AG04449 (cell line): Measurements from ENCODE around the gene TBC1D14.

Experiments used
- CTCF ChIA-PET: fragments of 350-600 bp; formaldehyde crosslinking; extraction: SDS; loops from one replicate; lab custom pipeline; 2021; ENCODE audit warnings: antibody characterized with exemption; lab: Yijun Ruan, JAX
- POLR2A ChIA-PET: fragments of 400-600, 350-600 bp; formaldehyde crosslinking; extraction: SDS; loops from one replicate; lab custom pipeline; 2020; ENCODE audit warnings: antibody characterized with exemption, inconsistent platforms; lab: Yijun Ruan, JAX
- DNase-seq: peaks from one replicate; pipeline ENCODE4 v3.0.0-alpha.2; 2010; ENCODE audit warnings: low read depth, low spot score
- H3K4me3 ChIP-seq: 2 replicates; pipeline ENCODE4 v1.5.1; 2011; ENCODE audit warnings: low read depth, mild to moderate bottlenecking, control low read depth, low read length
- TF ChIP-seq, protein P1 (sequence below): IDR thresholded peaks from one replicate; pipeline ENCODE4 v1.5.1; 2011; ENCODE audit warnings: mild to moderate bottlenecking, moderate library complexity, low read length, control low read depth, inconsistent platforms; ENCODE audit not compliant: insufficient read depth; ENCODE audit errors: missing control alignments

Gene TBC1D14

DNA sequence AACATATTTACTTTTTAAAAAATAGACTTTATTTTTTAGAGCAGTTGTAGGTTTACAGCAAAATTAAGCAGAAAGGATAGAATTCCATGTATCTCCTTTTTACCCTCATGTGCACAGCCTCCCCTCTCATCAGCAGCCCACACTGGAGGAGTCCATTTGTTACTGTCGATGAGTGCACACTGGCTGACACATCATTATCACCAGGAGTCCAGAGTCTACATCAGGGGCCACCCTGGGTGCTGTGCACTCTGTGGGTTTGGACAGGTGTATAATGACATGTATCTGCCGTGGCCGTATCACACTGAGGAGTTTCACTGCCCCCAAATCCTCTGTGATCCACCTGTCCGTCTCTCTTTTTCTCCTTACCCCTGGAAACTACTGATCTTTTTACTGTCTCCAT lies 26.3 kb downstream of the TBC1D14 start:
- CTCF ChIA-PET, result interaction anchor here (1.4 kb wide), 1 partner anchor 62 kb away, joined by 3 read pairs; no protein-coding TSS in a partner anchor
- no peak for DNase-seq
- TF ChIP-seq, protein P1, sequence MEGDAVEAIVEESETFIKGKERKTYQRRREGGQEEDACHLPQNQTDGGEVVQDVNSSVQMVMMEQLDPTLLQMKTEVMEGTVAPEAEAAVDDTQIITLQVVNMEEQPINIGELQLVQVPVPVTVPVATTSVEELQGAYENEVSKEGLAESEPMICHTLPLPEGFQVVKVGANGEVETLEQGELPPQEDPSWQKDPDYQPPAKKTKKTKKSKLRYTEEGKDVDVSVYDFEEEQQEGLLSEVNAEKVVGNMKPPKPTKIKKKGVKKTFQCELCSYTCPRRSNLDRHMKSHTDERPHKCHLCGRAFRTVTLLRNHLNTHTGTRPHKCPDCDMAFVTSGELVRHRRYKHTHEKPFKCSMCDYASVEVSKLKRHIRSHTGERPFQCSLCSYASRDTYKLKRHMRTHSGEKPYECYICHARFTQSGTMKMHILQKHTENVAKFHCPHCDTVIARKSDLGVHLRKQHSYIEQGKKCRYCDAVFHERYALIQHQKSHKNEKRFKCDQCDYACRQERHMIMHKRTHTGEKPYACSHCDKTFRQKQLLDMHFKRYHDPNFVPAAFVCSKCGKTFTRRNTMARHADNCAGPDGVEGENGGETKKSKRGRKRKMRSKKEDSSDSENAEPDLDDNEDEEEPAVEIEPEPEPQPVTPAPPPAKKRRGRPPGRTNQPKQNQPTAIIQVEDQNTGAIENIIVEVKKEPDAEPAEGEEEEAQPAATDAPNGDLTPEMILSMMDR, result no peak
- no peak overlapping the region for H3K4me3 ChIP-seq
- POLR2A ChIA-PET, result no interaction called here

GRCh38 chr4:6937201-6937600 lies 27.6 kb downstream of the TBC1D14 start:
- POLR2A ChIA-PET, result no interaction called here
- no peak for DNase-seq
- TF ChIP-seq, protein P1, result no peak
- no peak overlapping the region for H3K4me3 ChIP-seq
- CTCF ChIA-PET, result interaction anchor here (0.8 kb wide), 1 partner anchor 19 kb away, joined by 3 read pairs; no protein-coding TSS in a partner anchor

DNA sequence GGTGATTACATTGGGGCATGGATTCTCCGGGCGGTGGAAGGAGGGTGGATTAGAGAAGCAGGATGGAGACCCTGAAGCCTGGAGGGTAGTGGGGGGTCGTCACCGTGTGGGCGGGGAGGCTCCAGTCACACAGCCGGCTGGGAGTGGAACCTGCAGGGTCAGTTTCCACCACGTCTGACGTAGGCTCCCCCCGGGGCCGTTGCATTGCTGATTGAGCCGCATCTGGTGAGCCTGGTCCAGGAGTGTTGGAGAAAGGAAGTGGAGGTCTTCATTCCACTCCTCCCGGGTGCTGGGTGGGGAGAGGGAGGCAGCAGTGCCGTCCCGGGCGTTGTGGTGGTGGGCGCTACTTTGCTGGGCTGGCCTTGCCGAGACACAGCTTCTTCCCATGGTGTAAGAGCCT lies 28.1 kb downstream of the TBC1D14 start:
- TF ChIP-seq, protein P1, result no peak
- ChIA-PET CTCF (interaction anchor here (0.8 kb wide), 1 partner anchor 19 kb away, joined by 3 read pairs; no protein-coding TSS in a partner anchor), POLR2A (no interaction called here)
- no peak for DNase-seq
- H3K4me3 ChIP-seq, result no peak overlapping the region

DNA sequence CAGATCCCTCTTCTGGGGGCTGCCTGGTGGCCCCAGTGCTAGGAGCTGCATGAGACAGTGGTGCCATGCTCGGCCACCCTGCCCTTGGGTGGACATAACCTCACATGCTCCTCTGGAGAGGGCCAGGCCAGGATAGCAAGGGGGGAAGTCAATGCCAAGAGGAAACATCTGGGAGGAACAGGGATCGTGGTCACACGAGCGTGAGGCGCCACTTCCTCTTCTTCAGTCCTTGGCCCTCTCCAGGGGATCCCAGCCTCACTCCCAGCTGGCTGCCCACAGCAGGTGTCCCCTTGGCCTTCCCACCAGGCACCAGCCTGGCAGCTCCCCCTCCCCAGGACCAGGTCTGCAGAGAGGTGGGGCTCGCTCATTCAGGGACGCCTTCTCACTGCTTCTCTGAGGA lies 28.6 kb downstream of the TBC1D14 start:
- POLR2A ChIA-PET, result no interaction called here
- TF ChIP-seq, protein P1, result no peak
- DNase-seq, result no peak
- no peak overlapping the region for H3K4me3 ChIP-seq
- CTCF ChIA-PET, result interaction anchor here (0.8 kb wide), 1 partner anchor 20 kb away, joined by 3 read pairs; no protein-coding TSS in a partner anchor

DNA sequence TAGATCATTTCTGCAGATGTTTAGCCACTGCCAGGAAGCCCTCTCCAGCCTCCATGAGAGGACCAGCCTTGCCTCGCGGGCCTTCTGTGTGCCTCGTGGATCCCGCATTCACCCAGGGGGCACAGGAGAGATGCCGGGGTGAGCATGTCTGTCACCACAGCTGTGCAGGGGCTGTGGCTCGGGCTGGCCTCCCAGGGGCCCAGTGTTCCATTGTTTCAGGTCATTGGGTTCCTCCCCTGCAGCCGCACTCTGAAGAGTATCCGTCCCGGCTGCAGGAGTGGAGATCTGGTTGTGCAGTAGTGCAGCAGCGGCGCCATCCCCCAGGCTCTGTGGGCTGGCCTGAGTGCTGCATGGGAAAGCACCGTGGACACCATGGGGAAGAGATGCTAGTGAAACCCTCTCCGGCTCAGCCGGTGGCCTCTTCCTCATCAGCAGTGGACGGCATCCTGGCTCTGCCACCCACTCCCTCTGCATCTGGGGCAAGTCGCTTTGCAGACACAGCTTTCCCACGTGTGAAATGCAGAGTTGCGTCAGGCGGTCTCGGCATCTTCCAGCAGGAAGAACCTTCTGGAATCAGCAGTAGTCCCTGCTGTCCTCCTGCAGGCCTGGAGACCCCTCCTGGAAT lies 29.1 kb downstream of the TBC1D14 start:
- CTCF ChIA-PET, result interaction anchor here (0.9 kb wide), 1 partner anchor 46 kb away, joined by 3 read pairs; no protein-coding TSS in a partner anchor
- no peak for DNase-seq
- TF ChIP-seq, protein P1, result no peak
- POLR2A ChIA-PET, result no interaction called here
- no peak overlapping the region for H3K4me3 ChIP-seq

DNA sequence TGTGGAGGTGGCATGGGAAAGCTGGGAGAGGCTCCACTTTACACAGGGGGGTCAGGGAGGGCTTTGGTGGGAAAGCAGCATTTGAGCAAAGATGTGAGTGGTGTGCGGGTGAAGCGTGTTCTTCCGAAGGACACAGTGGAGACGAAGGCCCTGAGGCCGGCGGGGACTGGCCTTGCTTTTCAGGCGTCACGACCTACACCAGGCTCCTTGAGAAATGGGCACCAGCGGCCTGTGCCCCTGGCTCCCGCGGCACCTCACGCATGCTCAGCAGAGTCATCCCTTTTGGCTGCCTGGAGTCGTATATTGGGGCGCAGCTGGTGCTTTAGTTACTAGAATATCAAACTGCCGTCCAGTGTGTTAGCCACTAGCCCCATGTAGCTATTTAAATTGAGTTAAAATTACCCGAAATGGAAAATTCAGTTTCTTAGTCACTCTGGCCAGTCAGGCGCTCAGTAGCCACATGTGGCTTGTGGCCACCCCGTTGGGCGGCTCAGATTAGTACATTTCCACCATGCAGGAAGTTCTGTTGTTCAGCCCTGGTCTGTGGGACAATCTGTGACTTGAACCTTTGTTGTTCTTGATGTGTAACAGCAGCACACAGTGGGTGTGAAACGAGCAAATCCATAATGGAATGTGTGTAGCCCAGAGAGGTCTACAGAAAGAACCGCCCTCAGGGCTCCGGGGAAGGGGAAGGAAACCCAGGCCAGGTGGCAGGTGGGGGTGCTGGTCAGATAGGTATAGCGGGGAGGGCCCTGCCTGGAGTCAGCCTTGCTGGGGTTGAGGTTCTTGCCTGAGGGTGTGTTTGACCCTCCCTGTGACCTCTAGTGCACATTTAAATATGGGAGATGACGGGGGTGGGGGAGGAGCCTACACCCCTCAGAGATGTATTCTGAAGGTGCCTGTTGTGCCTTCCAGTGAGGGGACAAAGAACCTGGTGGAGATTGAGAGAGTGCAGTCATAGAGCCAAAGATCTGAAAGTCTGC lies 30.4 kb downstream of the TBC1D14 start:
- CTCF ChIA-PET, result interaction anchor here (0.9 kb wide), 1 partner anchor 45 kb away, joined by 3 read pairs; no protein-coding TSS in a partner anchor
- no peak overlapping the region for H3K4me3 ChIP-seq
- TF ChIP-seq, protein P1, result no peak
- no peak for DNase-seq
- POLR2A ChIA-PET, result no interaction called here
